Measurements from ENCODE around the gene TBPL1.
"Not testable (repeated sequence)": the region's sequence is repeated elsewhere in the genome, so short reads cannot be mapped to it uniquely, and the experiment has no call there.

The TBPL1 gene

DNA sequence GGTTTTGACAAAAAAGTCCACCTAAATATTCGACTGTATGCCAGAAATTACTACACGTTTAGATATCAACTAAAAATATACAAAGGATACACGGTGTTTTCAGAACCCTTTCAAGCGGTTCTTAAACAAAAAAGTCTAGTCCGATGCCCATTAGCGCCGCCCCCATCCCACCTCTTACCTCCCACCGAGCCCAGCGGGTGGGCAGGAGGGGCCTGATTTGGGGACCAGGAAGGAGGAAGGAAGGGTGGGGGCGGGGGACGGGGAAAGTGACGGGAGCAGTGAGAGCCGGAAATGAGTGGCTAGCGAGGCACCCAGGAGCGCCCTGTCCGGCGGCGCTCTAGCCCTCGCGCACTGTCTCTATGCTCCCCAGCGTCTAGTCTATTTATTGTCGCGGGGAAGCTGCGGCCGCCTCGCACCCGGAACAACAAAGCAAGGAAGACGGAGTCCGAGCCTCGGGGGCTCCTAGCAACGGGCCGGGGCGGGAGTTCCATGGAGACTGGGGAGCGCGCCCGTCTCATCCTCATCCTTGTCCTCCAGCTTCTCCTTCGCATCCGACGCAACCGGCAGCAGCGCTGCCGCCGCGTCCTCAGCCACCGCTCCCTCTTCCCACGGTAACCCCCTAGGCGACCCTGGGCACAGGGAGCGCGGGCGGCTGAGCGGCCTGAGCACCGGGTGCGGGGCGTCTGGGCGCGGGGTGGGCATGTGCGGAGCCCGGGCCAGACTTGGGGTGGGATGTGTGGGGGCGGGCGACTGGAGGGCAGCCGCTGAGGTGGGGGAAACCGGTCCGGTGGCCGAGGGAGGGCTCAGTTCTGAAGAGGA, at the start of gene TBPL1:
Gene TBPL1 (plus strand): TSS at position 410 of the 819 bp plus-strand sequence. CDS start 26,902 bp downstream, outside the sequence.
- DNase-seq (ENCODE audit: low spot score), result peak; percentile 90

DNA sequence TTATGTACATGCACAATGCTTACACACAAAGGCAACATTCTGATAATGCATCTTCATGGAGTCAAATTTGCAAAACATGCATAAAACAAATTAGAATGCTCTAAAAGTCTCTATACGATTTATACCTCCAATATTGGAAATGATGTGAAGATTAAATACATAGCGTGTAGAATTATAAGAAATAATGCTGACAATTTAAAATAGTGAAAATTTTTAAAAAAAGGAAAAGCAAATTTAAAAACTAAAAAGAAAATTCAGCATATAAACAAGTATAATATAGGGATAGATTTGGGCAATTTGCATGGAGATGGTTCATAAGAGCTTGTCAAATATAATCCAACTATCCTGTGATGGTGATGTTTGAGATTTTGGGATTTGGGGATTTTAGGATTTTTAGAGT, 49.2 kb upstream of the TBPL1 start:
- no peak for DNase-seq (ENCODE audit: low spot score)

- DNase-seq (ENCODE audit: low spot score), result no peak
These were observed 47.0 kb upstream of the TBPL1 start for GRCh38 chr6:133906050-133906449.

GRCh38 chr6:133916650-133917151, 36.3 kb upstream of the TBPL1 start:
- peak; percentile 83 for DNase-seq (ENCODE audit: low spot score)

- no peak for DNase-seq (ENCODE audit: low spot score)
These were observed 35.2 kb upstream of the TBPL1 start for GRCh38 chr6:133917781-133918180.

DNA sequence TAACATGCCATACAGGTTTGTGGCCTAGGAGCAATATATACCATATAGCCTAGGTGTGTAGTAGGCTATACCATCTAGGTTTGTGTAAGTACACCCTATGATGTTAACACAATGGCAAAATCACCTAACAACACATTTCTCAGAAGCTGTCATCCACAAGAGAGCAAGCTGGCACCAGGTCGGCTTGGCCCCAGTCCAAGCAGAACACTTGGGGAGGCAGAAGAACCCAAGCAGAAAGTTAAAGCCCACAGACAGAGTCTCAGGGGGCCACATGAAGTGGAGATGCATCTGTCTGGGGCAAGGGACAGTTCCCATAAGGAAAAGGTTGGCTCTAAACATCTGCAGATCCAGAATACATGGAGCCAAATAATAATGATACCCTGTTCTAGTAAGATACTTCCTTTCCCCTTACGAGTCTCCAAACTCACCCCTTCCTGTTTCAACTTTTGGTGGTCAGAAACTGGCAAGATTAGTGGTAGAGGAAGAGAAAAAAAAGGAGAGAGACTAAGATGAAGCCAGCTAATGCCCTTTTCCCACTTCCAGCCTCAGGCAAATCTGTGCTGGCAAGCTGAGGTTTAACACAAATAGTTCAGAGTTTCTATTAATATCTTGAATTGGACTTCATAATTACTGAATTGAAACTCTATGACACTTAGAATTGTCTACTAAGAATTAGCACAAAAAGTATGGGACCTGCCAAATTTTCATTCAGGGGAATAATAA, 34.7 kb upstream of the TBPL1 start:
- DNase-seq (ENCODE audit: low spot score), result no peak

DNA sequence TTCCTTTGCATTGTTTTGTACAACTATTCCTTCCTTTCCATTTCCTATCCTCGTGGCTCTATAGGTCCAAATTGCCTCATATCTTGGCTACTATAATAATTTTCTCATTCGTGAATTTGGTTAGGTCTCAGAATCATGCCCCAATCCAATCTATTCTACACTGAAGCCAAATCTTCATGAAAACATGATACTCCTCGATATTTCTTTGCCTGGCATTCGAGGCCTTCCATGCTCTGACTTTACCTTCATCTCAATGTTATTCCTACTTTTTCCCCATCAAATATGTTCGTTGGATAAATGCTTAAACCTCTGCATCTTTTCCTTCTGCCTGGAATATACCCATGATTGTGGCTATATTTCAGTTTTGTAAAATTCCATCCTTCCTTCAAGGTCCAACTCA, 33.7 kb upstream of the TBPL1 start:
- DNase-seq (ENCODE audit: low spot score), result no peak

GRCh38 chr6:133921249-133921859, 31.7 kb upstream of the TBPL1 start:
- peak; percentile 66 for DNase-seq (ENCODE audit: low spot score)

DNA sequence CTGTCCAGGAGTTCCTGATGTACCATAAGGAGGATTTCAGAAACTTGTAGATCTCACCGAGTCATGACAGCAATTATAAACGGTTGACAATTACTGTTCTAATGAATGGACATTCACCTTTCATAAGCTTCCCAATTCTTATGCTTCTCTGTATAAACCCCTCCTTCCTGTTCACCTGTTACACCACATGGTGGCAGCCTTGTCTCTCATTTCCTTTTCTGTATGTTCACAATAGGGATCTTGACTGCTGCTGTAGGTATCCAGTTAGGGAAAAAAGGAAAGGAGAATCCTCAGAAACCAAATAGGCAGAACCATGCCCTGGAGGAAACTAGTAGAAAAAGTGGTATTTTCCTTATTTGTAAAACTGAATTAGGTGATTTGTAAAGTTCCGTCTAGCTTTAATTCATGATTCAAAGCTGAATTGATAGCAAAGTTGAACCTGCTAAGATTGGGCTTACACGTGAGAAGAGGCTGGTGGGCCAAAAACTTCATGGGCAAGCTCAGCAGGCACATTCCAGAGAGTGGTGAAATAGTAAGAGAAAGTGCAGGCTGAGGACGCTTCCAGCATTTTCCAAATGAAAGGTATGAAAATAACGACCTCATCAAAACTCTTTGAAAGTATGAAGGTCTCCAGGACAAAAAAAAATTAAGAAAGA, 29.0 kb upstream of the TBPL1 start:
- DNase-seq (ENCODE audit: low spot score), result peak; percentile 69

GRCh38 chr6:133931221-133931620, 21.8 kb upstream of the TBPL1 start:
- not testable (repeated sequence) for DNase-seq (ENCODE audit: low spot score)

DNA sequence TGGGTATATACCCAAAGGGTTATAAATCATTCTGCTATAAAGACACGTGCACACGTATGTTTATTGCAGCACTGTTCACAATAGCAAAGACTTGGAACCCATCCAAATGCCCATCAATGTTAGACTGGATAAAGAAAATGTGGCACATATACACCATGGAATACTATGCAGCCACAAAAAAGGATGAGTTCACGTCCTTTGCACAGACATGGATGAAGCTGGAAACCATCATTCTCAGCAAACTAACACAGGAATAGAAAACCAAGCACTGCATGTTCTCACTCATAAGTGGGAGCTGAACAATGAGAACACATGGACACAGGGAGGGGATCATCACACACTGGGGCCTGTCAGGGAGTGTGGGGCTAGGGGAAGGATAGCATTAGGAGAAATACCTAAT, 16.7 kb upstream of the TBPL1 start:
- not testable (repeated sequence) for DNase-seq (ENCODE audit: low spot score)

- DNase-seq (ENCODE audit: low spot score), result no peak
These were observed 15.1 kb upstream of the TBPL1 start for GRCh38 chr6:133937909-133938308.

DNA sequence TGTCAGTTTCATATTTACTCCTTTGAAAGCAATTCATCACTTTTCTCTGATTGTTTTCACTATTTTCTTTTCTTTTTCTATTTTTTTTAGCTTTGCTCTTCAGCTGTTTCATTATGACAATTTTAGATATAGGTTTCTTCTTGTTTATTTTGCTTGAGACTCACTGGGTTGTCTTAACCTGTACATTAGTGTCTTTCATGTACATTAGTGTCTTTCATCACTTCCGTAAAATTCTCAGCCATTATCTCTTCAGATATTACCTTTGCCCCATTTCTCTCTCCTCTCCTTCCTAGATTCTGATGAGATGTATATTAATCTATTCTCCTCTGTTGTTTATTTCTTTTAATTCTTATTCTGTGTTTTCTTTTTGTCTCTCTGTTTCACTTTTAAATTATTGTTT, 14.5 kb upstream of the TBPL1 start:
- DNase-seq (ENCODE audit: low spot score), result no peak

GRCh38 chr6:133939778-133940667, 13.0 kb upstream of the TBPL1 start:
- no peak for DNase-seq (ENCODE audit: low spot score)

DNA sequence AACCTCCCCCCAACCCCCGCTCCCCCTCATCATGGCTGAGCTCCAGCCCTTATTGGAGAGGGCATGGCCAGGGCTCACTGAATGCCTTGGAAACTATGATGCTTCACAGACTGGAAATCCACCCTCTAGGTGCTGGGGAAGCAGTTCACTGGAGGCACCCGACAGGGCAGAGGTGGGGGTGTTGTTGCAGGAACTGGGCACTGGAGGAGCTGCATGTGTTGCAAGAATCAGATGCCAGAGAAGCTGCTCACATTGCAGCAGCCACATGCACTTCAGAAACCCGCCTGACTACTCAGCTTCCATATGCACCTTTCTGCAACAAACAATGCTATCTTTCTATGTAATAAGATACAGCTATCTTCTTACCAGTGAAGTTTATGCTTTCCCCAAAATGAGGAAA, 7.9 kb upstream of the TBPL1 start:
- DNase-seq (ENCODE audit: low spot score), result no peak

DNA sequence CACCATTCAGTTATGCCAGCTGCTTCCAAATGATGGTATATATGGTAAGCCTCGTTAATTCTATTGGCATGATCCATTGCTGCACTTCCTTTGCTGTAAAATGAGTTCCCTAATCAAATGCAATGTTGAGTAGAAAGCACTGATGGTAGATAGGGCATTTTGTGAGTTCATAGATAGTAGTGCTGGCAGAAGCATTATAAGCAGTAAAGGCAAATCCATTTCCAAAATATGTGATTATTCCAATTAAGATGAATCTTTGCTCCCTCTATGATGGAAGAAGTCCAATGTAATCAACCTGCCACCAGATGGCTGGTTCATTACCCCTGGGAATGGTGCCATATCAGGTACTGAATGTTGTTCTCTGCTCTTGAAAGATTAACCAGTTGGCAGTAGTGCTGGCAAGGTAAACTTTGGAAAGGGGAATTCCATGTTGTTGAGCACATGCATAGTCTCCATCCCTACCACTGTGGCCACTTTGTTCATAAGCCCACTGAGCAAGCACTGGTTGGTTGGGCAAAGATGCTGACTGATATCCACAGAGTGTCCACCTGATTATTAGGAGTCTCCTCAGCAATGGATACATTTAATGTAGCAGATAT, 5.6 kb upstream of the TBPL1 start:
- DNase-seq (ENCODE audit: low spot score), result no peak

DNA sequence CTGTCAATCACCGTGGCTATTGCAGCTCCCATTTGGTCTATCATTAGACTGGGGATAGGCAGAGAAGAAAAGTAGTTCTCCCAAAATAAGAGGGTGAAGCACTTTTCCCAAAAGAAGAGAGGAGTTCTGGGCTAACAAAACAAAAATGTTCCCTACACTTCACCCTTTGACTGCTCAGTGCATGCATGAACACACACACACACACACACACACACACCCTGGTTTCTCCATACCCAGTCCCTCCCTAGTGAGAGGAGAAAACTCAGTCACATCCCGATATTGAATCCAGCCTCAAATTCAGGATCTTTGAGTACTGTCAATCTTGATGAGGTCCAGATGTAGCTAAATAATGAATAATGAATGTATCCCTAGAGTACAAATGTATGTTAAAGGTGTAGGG, 4.6 kb upstream of the TBPL1 start:
- no peak for DNase-seq (ENCODE audit: low spot score)

DNA sequence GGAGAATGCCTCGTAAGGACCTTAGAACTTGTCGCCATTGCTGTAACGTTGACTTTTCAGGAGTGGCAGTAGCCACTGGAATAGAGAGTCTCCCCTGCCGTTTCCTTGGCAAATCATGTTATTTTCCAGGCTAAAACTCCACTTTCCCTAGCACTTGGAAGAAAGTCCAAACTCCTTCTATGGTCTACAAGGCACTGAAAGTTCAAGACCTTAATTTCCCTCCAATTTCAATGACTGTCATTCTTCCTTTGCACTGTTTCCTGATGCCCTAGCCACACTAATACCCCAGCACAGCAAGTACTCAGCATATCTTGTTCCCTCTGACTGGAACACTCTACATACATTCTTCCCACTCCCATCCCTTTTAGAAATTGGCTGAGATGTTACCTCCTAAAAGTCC, 1.8 kb upstream of the TBPL1 start:
- DNase-seq (ENCODE audit: low spot score), result no peak

DNA sequence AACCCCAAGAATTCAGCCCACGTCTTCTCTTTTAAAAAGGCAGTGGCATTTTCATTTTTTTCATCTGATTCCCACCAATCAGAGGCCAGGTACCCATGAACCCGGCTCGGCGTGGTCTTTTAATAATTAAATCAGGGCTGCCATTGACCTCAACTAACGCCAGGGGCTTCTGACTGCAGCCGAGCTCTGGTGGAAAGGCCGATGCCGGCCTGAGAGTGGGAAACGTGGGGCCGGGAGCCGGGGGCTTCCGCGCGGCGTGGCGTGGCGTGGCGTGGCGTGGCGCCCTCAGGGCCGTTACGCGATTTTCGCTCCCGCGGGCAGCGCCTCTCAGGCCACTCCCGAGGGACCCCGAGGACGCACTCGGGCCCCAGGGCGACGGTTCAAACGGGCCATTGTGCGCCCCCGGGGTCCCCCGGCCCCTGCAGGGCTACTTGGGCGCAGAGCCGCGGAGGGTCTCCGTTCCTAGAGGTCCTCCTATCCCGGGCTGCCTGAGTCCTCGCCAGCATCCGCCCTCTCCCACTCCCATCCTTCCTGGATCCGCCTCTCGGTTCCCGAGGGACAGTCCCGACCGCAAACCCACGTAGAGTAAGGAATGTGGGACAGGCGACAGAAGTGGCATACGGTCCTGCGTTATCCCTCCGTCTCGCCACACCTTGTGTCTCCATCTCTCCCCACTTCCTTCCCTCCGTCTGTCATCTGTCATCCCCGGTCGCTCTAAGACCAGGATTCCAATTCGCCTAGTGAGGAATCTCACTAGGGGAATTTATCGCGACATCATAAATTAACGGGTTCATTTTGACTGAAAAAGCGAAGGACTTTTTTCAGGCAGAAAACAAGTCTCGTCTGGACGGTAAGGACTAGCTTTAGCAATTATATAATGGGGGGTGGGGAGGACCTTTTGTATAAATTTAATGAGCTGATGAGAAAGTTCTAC, 876 bp upstream of the TBPL1 start:
- peak; percentile 72 for DNase-seq (ENCODE audit: low spot score)

All from kidney capillary endothelial cell (primary cell).